Measurements from ENCODE around the gene DCUN1D2. TPM values are rescaled to one million over a fixed set of nuclear protein-coding genes. Genes with fewer than 3 reads are reported as not detected.
A peak's percentile ranks its signal among the peaks of the same experiment; 100 is the strongest.

DCUN1D2 gene
- polyA plus RNA-seq, 3 donors = 3.1 to 16.7 (median 6.1) TPM

DNA sequence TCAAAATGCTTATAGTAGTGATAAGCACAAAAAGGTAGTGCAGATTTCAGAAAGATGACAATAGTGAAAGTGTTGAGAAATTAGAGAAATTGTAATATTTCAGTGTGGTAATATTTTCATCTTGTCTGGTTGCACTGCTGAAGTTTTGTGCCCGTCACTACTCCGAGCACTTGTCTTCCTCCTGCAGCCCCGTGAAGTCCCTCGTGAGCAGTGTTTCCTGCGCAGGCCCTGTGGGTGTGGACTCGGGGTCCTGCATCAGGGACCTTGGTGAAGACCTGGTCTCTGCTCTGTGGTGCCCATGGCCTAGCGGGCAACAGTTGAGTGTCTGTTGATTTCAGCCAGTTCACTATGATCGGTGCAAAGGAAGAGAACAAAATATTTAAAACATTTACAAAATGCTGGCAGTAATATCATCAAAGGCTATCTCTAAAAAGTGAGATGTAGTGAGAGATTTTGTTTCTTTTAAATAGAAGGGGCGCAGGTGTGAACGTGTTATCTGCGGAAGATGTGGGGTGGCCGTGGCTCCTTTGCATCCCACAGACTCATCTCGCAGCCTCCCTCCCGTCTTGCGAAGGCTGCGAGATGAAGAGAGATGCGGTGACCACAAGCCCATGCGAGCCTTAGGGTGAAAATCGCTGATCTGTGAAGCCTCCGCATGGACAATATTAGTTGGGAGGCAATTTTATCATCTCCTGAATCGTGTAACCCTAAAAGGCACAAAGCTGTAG is 27.7 kb upstream of the DCUN1D2 start:
- no peak overlapping the region for H3K4me3 Mint-ChIP-seq
- peaks cover 12% of the 10 kb centered on the region for H3K4me1 Mint-ChIP-seq
- Histone ChIP-seq H3K79me2 (ENCODE audit: insufficient read depth, low read length) (no peaks in the 10 kb centered on the region), H3K4me2 (replicated peaks; ENCODE audit: extremely low read depth, low read length, poor library complexity, severe bottlenecking) (no peak overlapping the region), H3K27me3 (ENCODE audit: control insufficient read depth in 2 of 2, insufficient read depth in 2 of 2, low read length in 2 of 2) (no peaks in the 10 kb centered on the region), H3K9me3 (replicated peaks in 1 of 2; ENCODE audit: control insufficient read depth in 1 of 2, insufficient read depth in 1 of 2, low read length in 2 of 2) (no peaks in the 10 kb centered on the region), H3K4me3 (replicated peaks in 1 of 3; ENCODE audit: low read depth in 2 of 3, low read length in 3 of 3) (no peak overlapping the region), H4K20me1 (ENCODE audit: insufficient read depth, low read length) (no peaks in the 10 kb centered on the region), H3K9ac (ENCODE audit: insufficient read depth, low read length, poor library complexity, severe bottlenecking) (no peak overlapping the region), H3K4me1 (ENCODE audit: control insufficient read depth in 1 of 2, insufficient read depth in 2 of 2, low read length in 2 of 2) (peaks cover 0 to 6% of the 10 kb centered on the region in 2 donors), H3K36me3 (replicated peaks in 1 of 2; ENCODE audit: control insufficient read depth in 1 of 2, insufficient read depth in 2 of 2, low read length in 2 of 2) (peaks cover 28 to 83% of the 10 kb centered on the region in 2 donors), H3K27ac (ENCODE audit: low read depth in 1 of 2, low read length in 2 of 2) (peak overlapping the region; percentile 25 to 59), H2AFZ (ENCODE audit: insufficient read depth, low read depth, low read length, poor library complexity, severe bottlenecking) (no peak overlapping the region)
- H3K9me3 Mint-ChIP-seq = peaks cover 0 to 2% (median 0%) of the 10 kb centered on the region in 7 donors
- 56% methylated on average over 12 of the region's 21 CpGs for WGBS (ENCODE audit: insufficient coverage)
- intact Hi-C loops (cut with micrococcal nuclease) = no loop called here
- no peak for DNase-seq
- peak overlapping the region in 5 of 7 donors; percentile 34 to 77 (median 56) for H3K27ac Mint-ChIP-seq
- peaks cover 52 to 83% of the 10 kb centered on the region in 2 donors for H3K36me3 Mint-ChIP-seq
- no peaks in the 10 kb centered on the region for H3K27me3 Mint-ChIP-seq (ENCODE audit: low read depth in 3 of 3)
- TF ChIP-seq, protein P1, sequence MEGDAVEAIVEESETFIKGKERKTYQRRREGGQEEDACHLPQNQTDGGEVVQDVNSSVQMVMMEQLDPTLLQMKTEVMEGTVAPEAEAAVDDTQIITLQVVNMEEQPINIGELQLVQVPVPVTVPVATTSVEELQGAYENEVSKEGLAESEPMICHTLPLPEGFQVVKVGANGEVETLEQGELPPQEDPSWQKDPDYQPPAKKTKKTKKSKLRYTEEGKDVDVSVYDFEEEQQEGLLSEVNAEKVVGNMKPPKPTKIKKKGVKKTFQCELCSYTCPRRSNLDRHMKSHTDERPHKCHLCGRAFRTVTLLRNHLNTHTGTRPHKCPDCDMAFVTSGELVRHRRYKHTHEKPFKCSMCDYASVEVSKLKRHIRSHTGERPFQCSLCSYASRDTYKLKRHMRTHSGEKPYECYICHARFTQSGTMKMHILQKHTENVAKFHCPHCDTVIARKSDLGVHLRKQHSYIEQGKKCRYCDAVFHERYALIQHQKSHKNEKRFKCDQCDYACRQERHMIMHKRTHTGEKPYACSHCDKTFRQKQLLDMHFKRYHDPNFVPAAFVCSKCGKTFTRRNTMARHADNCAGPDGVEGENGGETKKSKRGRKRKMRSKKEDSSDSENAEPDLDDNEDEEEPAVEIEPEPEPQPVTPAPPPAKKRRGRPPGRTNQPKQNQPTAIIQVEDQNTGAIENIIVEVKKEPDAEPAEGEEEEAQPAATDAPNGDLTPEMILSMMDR (IDR thresholded peaks at IDR 0.05) = no peak

DNA sequence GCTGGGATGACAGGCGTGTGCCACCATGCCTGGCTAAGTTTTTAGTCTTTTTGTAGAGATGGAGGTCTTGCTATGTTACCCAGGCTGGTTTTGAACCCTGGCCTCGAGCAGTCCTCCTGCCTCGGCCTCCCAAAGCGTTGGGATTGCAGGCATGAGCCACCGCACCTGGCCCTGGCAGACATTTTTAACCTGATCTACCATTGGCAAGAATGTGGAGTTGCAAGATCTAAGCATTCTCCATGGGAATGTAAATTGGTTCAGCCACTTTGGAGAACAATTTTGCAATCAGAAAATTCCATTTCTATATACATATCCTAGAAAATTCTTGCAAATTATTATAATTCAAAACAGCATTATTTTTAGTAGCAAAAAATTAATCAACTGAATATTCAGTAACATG is 24.3 kb upstream of the DCUN1D2 start:
- Histone ChIP-seq H2AFZ (ENCODE audit: insufficient read depth, low read depth, low read length, poor library complexity, severe bottlenecking) (no peak overlapping the region), H3K4me2 (replicated peaks; ENCODE audit: extremely low read depth, low read length, poor library complexity, severe bottlenecking) (no peak overlapping the region), H3K36me3 (replicated peaks in 1 of 2; ENCODE audit: control insufficient read depth in 1 of 2, insufficient read depth in 2 of 2, low read length in 2 of 2) (peaks cover 37 to 84% of the 10 kb centered on the region in 2 donors), H3K27ac (ENCODE audit: low read depth in 1 of 2, low read length in 2 of 2) (no peak overlapping the region), H3K27me3 (ENCODE audit: control insufficient read depth in 2 of 2, insufficient read depth in 2 of 2, low read length in 2 of 2) (no peaks in the 10 kb centered on the region), H3K9me3 (replicated peaks in 1 of 2; ENCODE audit: control insufficient read depth in 1 of 2, insufficient read depth in 1 of 2, low read length in 2 of 2) (no peaks in the 10 kb centered on the region), H3K4me3 (replicated peaks in 1 of 3; ENCODE audit: low read depth in 2 of 3, low read length in 3 of 3) (no peak overlapping the region), H4K20me1 (ENCODE audit: insufficient read depth, low read length) (no peaks in the 10 kb centered on the region), H3K4me1 (ENCODE audit: control insufficient read depth in 1 of 2, insufficient read depth in 2 of 2, low read length in 2 of 2) (peaks cover 0 to 6% of the 10 kb centered on the region in 2 donors), H3K9ac (ENCODE audit: insufficient read depth, low read length, poor library complexity, severe bottlenecking) (no peak overlapping the region), H3K79me2 (ENCODE audit: insufficient read depth, low read length) (peaks cover 4% of the 10 kb centered on the region)
- Mint-ChIP-seq H3K36me3 (peaks cover 54 to 83% of the 10 kb centered on the region in 2 donors), H3K4me1 (peaks cover 12% of the 10 kb centered on the region), H3K4me3 (no peak overlapping the region), H3K27ac (no peak overlapping the region), H3K27me3 (ENCODE audit: low read depth in 3 of 3) (no peaks in the 10 kb centered on the region), H3K9me3 (peaks cover 0 to 2% (median 0%) of the 10 kb centered on the region in 7 donors)
- DNase-seq = no peak
- intact Hi-C loops (cut with micrococcal nuclease) = no loop called here
- TF ChIP-seq, protein P1 (IDR thresholded peaks at IDR 0.05) = no peak
- WGBS (ENCODE audit: insufficient coverage) = 96% methylated on average over 4 of the region's 5 CpGs
